GM21381 (cell line): ENCODE data around the gene PRSS50.
"Not testable (repeated sequence)": the region's sequence is repeated elsewhere in the genome, so short reads cannot be mapped to it uniquely, and the experiment has no call there.

Experiments used
- ATAC-seq: cut with Tn5 transposase; IDR thresholded peaks from one replicate; pipeline ENCODE4 v1.9.1; 2021; ENCODE audit warnings: mild to moderate bottlenecking, moderate library complexity; ENCODE audit not compliant: unreplicated experiment

The PRSS50 gene

DNA sequence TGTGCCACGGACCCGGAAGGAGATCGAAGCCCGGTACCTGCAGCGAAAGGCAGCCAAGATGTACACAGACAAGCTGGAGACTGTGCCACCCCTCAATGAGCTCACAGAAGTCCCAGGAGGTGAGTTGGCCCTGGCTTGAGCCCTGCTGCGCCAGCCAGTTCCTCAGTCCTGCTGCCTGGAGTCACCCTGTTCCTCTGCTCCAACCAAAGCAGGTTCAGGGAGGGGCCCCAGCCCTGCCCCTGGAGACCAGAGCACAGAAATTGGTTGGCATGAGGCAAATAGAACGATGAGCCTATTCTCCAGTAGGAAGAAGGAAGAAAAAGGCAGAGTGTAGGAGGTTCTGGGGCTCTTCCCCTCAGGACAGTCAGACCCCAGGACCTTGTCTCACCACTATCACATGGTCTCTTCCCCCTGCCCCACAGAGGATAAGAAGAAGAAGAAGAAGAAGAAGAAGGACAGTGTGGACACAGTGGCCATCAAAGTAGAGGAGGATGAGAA lies 8.5 kb downstream of the PRSS50 start:
- ATAC-seq: no peak

DNA sequence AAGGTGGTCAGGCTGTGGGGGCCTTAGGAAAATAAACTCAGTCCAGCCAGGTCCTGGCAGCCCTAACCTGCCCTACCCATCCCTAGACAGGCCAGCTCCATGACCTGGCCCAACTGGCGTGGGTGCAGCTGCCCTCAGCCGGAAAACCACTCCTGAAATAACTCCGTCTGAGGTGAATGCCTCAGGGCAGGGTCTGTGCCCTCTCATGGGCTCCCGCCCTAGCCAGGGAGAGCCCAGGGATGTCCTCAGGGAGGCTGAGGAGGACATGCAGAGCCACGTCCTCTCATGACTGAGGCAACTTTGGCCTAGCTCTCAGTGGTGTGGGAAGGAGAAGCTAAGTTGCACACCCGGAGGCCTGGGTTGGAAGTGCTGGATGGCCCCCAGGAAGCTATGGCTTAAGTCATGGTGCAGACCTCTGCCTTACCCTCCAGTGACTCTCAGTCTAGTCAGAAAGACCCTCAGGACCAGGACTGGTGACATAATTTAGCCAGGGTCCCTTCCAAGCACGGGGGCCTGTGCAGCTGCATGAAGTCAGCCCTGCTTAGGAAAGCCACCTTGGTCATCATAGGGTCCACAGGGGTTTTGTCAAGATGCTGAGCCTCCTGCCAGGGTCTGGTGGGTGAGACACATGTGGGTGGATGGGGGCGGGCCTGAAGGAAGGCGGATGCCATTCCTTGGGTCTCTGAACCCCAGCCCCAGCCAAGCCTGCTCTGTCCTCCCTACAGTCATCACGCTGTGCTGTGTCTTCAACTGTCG lies 9.1 kb downstream of the PRSS50 start:
- ATAC-seq: no peak

DNA sequence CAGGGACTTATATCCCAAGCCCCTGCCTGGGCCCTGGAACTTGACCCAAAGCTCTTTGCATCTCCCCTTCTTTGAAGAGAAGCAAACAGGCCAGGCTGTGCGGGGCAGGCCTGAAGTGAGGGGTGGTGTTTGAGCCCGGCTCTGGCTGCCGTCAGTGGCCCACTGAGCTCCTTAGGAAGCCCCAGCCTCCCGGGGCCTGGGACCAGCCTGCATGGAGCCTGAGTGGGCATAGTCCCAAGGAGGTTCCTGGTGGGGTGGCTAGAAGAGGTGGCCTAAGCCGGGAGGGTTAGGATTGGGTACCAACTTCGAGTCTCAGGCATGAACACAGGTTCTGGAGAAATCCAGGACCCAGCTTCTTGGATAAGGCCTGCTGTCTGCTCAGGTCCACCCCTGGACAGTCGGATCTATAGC lies 10.1 kb downstream of the PRSS50 start:
- ATAC-seq: no peak

DNA sequence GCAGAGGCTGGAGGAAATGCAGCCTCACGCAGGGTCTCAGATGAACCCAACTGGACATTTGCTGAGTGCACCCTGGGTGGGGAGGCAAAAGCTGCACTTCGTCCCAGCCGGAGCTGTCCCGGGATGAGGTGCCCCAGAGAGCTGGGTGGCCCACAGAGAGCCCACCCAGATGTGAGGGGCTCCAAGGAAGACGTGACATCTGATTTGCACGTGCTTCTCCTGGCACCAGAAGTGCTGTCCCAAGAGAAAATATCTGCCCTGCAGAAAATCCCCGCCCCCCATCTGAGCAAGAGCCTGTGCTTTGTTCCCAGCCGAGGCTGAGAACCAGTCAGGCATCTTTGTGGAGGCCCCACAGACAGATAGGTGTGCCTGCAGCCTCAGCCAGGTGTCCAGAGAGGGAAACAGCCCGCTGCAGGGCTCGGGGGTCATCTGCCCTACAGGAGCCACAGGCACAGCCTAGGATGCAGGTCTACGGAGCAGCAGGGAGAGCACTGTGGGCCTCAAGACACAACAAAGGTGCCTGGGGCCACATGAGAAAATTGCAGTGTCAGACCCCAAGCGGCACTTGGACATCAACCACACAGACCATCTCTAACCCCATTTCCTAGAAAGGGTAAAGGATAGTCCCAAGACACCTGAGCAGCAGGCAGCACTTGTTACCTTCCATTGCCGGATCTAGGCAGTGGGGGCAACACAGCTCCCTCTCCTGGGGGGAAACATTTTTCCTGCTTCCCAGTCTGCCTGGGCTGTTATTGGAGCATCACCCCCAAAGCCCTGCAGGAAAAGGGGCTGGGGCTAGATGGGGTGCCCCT lies 10.7 kb downstream of the PRSS50 start:
- no peak for ATAC-seq

DNA sequence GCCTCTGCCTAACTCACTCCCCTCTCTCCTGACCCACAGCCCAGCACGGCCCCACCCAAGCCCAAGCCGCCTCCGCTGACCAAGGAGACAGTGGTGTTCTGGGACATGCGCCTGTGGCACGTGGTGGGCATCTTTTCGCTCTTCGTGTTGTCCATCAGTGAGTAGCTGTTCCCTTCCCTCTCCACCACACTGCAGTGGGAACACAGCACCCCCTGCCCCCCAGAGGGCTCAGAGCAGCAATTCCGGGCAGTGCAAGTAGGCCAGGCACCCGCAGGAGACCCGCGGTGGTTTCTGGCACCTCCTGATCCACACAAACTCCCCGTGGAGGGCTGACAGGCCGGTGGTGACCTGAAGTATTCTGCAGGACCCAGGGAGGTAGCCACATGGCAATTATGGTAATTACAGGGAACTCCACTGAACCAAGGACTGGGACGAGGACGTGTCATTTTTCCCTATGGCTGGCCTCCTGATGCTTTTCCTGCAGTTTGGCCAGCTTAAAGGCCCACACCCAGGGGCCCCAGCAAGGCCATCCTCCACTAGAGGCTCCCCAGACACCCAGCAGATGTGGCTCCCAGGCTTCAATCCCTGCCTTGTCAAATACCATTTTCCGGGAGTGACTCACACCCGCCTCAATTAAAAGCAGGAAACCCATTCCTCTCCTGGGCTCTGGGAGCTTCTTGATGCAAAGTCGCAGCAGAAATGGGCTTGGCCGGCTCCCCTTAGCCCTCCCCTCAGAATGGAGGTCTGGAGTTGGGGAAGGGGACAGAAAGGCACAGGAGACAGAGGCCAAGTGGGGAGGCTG lies 11.7 kb downstream of the PRSS50 start:
- no peak for ATAC-seq

DNA sequence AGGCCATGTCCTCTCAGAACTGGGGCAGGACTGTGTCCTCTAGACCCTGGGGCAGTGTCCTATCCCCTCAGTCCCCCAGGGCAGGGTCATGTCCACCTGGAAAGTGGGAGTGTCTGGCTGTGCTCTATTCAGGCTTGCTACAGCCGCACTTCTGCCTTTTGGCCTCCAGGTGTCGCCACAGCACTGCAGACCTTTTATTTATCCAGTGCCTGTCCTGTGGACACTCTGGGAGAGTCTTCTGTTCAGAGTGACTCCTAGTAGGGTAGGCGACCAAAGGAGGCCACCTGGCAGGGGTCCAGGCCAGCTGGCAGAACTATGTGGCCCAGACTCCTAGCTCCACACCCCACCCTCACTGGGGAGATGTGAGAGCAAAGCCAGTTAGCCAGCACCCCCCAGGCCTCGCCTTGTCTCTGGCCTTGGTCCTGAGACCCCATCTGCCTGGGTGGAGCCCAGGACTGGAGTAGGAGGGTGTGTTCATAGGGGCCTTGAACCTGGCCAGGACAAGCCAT lies 12.6 kb downstream of the PRSS50 start:
- no peak for ATAC-seq

DNA sequence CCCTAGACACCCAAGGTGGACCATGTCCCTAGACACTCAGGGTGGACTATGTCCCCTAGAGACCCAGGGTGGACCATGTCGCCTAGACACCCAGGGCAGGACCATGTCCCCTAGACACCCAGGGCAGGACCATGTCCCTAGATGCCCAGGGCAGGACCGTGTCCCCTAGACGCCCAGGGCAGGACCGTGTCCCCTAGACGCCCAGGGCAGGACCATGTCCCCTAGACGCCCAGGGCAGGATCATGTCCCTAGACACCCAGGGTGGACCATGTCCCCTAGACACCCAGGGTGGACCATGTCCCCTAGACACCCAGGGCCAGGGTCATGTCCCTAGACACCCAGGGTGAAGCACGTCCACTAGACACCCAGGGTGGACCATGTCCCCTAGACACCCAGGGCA lies 13.3 kb downstream of the PRSS50 start:
- ATAC-seq: not testable (repeated sequence)

DNA sequence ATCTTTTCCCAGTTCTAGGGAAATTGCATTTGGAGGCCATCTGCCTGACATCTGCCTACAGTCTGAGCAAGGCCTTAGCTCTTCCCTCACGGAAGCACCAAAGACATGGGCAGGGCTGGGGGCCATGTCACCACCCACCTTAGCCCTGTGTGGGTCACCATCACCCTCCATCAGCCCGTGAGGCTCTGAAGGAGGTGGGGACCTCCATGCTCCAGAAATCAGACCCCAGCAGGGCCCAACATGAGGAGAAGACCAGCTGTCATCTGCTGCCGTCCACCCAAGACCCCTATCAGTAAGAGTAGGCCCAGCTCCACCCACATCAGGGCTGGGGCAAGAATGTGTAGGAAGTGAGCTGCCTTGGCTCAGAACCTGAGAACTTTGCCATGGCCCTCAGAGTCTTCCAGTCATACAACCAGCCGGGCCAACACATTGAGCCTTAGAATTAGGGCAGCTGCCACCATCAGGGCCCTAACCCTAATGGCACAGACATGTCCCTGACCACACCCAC lies 14.6 kb downstream of the PRSS50 start:
- ATAC-seq: no peak

DNA sequence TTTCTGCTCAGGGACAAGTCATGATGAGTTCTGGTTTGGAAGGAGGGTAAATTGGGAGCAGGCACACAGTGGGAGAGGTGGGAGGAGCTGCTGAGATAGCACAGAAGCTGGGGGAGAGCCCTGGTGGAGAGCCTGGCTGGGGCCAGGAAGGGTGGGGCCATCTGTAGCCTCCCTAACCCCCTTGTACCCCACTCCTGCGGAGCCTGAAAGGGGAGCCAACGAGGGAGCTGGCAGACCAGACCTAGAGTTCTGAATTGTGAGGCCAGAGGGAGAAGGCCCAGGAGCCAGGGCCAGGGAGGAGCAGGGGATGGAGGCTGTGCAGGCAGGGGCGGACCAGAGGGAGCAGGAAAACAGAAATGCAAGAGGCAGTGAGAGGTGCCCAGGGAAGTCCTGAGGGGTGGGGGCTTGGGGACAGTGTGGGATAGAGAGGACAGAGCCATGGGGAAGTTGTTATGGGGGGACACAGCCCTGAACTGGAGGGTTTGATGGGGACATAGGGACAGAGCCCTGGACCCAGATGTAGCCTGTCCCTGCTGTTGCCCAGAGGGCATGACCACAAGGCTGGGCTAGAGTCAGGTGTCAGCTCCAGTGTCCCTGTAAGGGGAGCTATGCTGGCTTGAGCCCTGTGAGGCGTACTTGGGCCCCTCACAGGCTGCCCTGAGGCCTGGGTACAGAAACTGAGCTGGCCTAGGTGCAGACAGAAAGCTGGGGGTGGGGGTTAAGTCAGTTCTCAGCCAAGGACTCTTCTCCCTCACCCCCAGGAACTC lies 15.2 kb downstream of the PRSS50 start:
- ATAC-seq: no peak

DNA sequence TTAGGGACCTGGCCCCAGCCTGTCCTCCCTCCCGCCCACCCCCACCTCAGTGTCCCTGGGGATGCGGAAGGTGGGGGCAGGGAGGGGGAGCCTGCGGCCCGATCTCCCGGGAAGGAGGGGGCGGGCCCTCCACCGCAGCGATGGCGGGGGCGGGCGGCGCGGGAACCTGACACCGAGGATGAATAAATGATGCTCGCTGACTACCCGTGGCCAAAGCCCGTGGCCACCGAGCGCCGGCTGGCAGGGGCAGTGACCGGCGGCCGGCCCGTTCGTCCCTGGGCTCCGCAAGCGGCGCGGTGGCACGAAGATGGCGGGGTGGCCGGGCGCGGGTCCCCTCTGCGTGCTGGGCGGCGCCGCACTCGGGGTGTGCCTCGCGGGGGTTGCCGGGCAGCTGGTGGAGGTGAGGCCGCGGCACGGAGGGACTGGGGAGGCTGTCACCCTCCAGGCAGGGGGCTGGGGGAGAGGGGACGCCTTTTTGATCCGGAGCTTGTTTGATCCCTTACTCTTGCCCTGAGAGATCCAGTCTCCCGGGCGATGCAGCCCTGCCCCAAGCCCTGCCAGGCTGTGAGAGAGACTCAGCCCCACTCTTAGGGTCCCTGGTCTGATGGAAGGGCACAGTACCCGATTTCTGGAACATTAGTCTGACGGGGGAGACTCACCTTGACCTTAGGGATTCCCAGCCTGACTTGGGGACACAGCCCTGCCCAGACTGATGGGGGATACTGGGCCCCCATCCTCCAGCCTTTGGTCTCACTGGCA lies 16.3 kb downstream of the PRSS50 start, which contains the start of gene TMIE:
Gene TMIE, plus strand, starts transcription at position 212 of the 759 bp plus-strand sequence. Its CDS starts 96 bp downstream, at position 308.
- no peak for ATAC-seq

DNA sequence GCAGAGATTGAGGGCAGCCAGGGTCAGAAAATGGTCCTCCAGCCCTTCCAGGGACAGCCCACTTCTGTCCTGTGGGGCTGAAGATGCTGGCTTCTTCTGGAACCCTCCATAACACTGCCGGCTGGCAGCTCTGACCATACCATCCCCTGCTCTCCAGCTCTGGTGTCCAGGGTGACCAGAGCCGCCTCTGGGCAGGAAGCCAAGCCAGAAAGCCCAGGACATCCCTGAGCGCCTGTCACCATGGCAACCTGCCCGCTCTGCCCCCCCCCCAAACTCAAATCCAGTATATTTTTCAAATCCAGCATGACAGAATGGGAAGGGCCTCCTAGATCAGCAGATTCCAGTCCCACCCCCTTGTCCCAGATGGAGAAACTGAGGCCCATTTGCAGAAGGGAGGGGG lies 16.9 kb downstream of the PRSS50 start:
- ATAC-seq: no peak

DNA sequence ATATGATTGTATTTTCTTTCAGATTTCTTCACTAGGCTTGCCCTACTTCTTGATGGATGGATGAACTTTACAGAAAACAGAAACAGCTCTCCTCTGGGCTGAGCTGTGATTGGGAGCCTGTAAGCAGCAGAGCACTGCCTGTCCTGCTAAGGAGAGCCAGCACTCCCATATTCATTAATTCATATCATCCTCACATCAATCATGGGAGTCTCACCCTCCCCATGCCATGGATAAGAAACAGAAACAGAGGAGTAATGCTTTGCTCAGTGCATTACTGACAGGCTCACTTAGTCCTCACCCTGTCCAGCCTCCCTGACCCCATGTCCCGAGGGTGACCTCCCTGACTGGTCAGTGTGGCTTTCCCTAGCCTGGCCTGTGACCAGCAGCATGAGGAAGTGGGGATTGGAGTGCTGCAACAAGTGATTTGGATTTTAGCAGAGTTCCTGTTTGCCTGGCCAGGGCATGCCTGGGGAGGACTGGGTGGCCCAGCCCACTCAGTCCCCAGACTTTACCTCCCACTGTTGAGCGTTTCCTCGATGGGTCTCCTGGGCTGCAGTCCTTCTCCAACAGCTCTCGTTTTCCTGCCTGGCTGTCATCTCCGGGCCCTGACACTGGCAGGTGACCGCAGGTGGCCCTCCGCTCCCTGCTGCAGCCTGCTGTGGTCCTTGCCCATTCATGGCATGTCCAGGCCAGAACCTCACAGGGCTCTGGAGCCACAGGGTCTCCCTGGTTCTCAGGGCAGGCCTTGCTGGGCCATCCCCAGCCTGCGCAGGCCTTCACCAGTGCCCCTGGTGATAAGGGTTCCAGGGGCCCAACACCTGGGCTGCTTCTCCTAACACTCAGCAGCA lies 17.8 kb downstream of the PRSS50 start:
- no peak for ATAC-seq

DNA sequence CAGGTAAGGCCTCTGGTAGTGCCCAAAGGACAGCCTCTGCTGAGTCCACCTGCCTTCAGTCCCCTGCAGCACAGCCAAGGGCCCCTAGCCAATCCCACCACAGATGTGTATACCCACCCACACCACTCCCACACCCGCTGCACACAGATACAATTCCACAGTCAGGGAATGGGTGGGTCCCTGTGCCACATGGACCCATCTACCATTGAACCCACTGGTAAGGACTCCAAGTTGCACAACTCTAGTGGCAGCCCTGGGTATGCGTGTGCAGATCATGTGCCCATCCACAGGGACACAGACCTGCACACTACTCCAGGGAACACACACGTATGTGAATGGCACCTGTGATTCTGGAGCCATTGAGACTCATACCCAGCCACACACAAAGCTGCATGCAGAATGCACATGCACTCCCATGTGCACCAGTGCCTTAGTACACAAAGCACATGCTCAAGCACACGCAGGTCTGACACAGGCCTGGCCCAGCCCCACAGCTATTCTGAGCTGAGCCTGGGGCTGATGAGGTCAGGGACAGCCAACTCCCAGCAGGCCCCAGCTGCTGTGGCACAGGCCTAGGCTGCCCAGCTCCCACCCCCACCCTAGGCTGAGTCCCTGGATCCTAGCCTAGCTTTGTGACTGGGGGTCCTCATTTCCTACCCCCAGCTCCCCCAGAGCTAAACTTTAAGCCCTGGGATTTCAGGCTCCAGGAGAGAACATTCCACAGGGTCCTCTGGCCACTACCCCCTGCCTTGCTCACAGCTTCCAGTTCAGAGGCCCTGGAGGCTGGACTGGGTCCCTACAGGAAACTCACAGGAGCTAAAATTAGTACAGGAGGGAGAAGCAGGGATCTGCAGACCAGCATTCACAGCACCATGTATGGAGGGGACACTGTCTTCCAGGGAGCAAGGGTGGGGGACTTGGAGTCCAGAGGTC lies 21.4 kb downstream of the PRSS50 start:
- no peak for ATAC-seq

DNA sequence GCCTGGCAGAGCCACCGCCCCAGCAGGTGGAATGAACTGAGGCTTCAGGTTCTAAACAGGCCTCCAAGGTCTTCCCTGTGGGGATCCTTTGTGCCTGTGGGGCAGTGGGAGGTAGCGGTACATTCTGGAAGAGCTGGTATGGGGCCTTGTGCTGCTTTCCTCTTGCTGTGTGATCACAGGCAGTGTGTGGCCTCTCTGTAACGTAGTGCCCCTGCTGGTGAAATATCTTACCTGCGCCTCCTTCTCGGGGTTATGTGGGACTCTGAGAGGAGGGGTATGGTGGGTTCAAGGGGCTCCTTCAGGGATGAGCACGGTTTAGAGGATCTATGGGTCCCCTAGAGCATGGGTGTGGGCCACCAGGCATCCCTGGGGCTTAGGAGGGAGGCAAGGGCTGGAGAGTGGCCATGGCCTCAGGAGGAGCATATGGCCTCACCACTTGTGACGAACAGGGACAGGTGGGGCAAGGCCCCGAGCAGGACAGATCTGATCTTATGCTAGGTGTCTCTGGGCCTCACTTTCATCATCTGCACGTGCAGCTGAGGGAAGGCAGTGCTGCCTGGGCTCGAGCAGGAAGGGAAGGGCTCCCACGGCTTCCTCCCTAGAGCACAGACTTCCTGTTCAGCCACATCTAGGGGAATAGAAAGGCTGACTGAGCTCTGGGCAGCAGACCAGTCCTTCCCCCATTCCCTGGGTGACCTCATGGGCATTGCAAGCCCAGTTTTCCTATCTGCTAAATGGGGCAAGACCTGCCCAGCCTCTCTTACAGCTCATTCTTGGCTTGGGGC lies 22.3 kb downstream of the PRSS50 start:
- ATAC-seq: no peak

DNA sequence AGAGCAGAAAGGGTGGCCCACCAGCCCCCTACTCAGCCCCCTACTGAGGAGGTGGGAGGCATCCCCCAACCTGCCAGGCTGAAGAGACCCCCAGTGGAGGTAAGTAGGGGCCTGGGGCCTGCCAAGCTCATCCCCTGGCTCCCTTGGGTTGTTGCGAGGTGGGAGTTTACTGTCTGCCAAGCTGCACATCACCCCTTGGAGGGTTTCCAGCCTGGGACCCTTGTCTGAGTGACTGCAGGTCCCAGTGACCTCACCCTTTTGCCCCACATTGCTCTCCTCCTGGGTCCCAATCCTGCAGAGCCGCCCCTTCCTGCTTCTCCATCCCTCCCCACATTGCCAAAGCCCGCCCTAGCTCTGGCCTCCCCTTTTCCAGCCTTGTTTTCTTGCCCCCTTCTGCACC lies 23.1 kb downstream of the PRSS50 start:
- no peak for ATAC-seq

DNA sequence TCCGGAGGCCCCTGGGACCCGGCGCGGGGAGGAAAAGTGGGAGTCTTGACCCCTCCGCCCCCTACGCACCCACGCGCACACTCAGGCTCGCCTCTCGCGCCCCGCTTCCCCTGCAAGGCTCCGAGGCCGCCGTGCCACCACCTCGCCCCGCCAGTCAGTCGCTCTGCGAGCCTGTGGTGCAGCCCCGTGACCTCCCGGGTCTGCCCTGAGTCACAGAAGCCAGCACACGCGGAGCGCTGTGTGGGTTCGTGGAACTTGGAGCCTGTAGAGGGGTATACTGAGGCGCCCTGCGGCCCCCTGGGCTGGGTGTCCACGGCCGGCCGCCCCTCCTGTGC lies 23.8 kb downstream of the PRSS50 start:
- ATAC-seq: no peak
